OCI-LY1 (cell line): ENCODE results near the gene CACNG1.

Source experiments
- H2AFZ ChIP-seq: fragments of 200-600 bp; sonication (generic), shearing (Covaris generic); 2 replicates; pipeline ENCODE4 v1.6.0; 2014; ENCODE audit warnings: antibody characterized with exemption, mild to moderate bottlenecking, low read length
- H3F3A ChIP-seq: fragments of 200-600 bp; sonication (generic), shearing (Covaris generic); 2 replicates; pipeline ENCODE4 v1.6.0; 2014; ENCODE audit warnings: mild to moderate bottlenecking, antibody characterized with exemption, low read length, moderate library complexity; ENCODE audit not compliant: insufficient read depth
- H3K27ac ChIP-seq: fragments of 200-600 bp; sonication (generic); 2 replicates; pipeline ENCODE4 v1.5.1; 2014; ENCODE audit warnings: low read length, mixed run types, mild to moderate bottlenecking, low read depth; ENCODE audit not compliant: poor library complexity, severe bottlenecking
- H3K27me3 ChIP-seq: fragments of 200-600 bp; sonication (generic); 2 replicates; pipeline ENCODE4 v1.6.0; 2014; ENCODE audit warnings: antibody characterized with exemption, mild to moderate bottlenecking, low read length, moderate library complexity; ENCODE audit not compliant: insufficient read depth
- H3K36me3 ChIP-seq: fragments of 200-600 bp; sonication (generic); 2 replicates; pipeline ENCODE4 v1.6.1; 2014; ENCODE audit warnings: mild to moderate bottlenecking, antibody characterized with exemption, low read length, moderate library complexity, mixed read lengths; ENCODE audit not compliant: insufficient read depth
- H3K4me1 ChIP-seq: fragments of 200-600 bp; sonication (generic); 2 replicates; pipeline ENCODE4 v1.5.1; 2014; ENCODE audit warnings: mild to moderate bottlenecking, low read length, moderate library complexity; ENCODE audit not compliant: insufficient read depth, severe bottlenecking
- H3K4me2 ChIP-seq: fragments of 200-600 bp; sonication (generic), shearing (Covaris generic); 2 replicates; pipeline ENCODE4 v1.6.1; 2014; ENCODE audit warnings: low read length
- H3K4me3 ChIP-seq: fragments of 200-600 bp; sonication (generic); 2 replicates; pipeline ENCODE4 v1.5.1; 2014; ENCODE audit warnings: low read length, low read depth, mild to moderate bottlenecking, mixed read lengths; ENCODE audit not compliant: poor library complexity, severe bottlenecking
- H3K79me2 ChIP-seq: fragments of 200-600 bp; shearing (Covaris generic); 2 replicates; pipeline ENCODE4 v1.6.1; 2016; ENCODE audit warnings: mixed run types, low read length, mixed read lengths; ENCODE audit not compliant: insufficient read depth
- H3K9ac ChIP-seq: fragments of 200-600 bp; sonication (generic), shearing (Covaris generic); 2 replicates; pipeline ENCODE4 v1.6.1; 2014; ENCODE audit warnings: mild to moderate bottlenecking, low read length, mixed read lengths
- H3K9me2 ChIP-seq: fragments of 200-600 bp; sonication (generic), shearing (Covaris generic); 2 replicates; pipeline ENCODE4 v1.6.1; 2014; ENCODE audit warnings: low read depth, mild to moderate bottlenecking, low read length, mixed read lengths
- H3K9me3 ChIP-seq: fragments of 200-600 bp; shearing (Covaris generic); 2 replicates; pipeline ENCODE4 v1.6.1; 2014; ENCODE audit warnings: low read length, mixed read lengths
- H4K20me1 ChIP-seq: fragments of 200-600 bp; sonication (generic), shearing (Covaris generic); 2 replicates; pipeline ENCODE4 v1.6.0; 2016; ENCODE audit warnings: mild to moderate bottlenecking, low read length; ENCODE audit not compliant: insufficient read depth
- EZH2 ChIP-seq: fragments of 200-600 bp; sonication (generic), shearing (Covaris generic); IDR thresholded peaks from 2 replicates; pipeline ENCODE4 v1.8.0; 2017; ENCODE audit warnings: borderline replicate concordance, mixed run types, mild to moderate bottlenecking, antibody characterized with exemption, low read length, moderate library complexity, mixed read lengths
- TF ChIP-seq, protein P1 (sequence below): fragments of 200-600 bp; sonication (generic), shearing (Covaris generic); IDR thresholded peaks from 2 replicates; pipeline ENCODE4 v1.5.1; 2017; ENCODE audit warnings: mild to moderate bottlenecking, antibody characterized with exemption, low read length, moderate library complexity, mixed read lengths

CACNG1 gene

DNA sequence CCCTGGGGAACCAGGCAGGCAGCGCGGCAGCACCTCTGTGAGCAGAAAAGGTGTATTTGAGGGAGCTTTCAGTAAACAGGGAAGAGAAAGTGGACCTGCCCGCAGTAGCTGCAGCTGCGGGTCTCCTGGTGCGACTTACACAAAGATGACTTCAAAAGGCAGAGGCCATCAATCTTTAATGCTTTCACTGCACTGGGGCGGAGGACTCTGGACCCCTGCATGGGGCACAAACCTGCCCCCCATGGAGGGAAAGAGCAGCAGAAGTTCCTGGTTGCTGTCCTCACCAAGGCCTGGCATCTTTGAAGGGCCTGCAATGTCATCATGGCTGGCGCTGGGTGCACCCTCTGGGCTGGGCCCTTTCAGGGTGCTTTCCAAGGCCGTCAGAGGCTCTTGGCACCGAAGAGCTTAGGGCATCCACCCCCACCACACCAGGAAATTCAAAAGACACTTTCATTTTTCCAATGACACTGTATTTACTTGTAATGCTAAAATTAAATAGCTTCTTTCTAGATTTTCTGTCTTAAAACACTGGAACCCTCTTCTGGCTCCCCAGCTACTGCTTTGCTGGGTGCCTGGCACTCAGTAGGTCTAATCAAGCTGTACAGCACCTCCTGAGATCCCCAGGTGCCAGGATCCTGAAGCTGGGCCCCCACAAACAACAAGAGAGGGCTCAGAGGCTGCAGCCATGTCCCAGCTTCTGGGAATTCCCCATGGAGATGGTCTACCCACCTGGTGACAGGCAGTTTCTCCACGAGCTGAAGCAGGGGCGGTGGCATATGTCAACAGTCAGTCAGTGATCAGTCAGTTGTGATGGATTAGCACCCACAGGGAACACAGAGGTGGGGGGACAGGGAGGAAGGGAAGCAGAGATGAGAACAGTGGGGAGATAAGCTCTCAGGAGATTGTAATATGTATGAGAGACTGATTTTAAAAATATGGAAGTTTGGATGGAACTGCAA, 2.1 kb upstream of the CACNG1 start:
- no peaks in the 10 kb centered on the region; the same call in 1 of the 2 replicates for H3K36me3 ChIP-seq
- H3K4me3 ChIP-seq, result no peak overlapping the region
- H3K27ac ChIP-seq, result no peak overlapping the region
- H3K9me3 ChIP-seq, result no peaks in the 10 kb centered on the region
- no peaks in the 10 kb centered on the region for H3F3A ChIP-seq
- peaks cover under 1% of the 10 kb centered on the region for H3K27me3 ChIP-seq
- no peaks in the 10 kb centered on the region for H4K20me1 ChIP-seq
- no peak overlapping the region for H3K9ac ChIP-seq
- no peak overlapping the region for H2AFZ ChIP-seq
- no peaks in the 10 kb centered on the region for H3K9me2 ChIP-seq
- H3K79me2 ChIP-seq, result no peaks in the 10 kb centered on the region
- no peak overlapping the region for H3K4me2 ChIP-seq
- no peaks in the 10 kb centered on the region for H3K4me1 ChIP-seq
- TF ChIP-seq EZH2, result no peak
- TF ChIP-seq, protein P1, sequence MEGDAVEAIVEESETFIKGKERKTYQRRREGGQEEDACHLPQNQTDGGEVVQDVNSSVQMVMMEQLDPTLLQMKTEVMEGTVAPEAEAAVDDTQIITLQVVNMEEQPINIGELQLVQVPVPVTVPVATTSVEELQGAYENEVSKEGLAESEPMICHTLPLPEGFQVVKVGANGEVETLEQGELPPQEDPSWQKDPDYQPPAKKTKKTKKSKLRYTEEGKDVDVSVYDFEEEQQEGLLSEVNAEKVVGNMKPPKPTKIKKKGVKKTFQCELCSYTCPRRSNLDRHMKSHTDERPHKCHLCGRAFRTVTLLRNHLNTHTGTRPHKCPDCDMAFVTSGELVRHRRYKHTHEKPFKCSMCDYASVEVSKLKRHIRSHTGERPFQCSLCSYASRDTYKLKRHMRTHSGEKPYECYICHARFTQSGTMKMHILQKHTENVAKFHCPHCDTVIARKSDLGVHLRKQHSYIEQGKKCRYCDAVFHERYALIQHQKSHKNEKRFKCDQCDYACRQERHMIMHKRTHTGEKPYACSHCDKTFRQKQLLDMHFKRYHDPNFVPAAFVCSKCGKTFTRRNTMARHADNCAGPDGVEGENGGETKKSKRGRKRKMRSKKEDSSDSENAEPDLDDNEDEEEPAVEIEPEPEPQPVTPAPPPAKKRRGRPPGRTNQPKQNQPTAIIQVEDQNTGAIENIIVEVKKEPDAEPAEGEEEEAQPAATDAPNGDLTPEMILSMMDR, result no peak

DNA sequence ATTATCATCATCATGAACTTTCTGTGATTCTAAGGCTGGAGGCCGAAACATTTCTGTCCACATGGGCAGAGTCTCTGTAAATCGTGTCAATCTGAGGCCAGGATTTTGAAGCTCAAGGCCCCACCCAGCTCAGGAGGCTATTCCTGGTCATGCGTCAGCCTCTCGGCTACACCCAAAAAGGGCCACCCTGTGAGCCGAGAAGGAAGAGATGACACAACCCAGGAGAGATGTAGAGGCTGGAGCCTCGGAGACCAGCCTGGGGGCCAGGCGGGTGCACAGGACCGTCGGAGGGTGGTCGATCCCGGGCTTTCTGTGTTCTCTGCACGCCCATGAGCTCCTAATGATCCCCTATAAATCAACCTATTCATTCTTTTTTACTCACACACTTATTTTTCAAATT, 1.1 kb upstream of the CACNG1 start:
- Histone ChIP-seq H3K36me3 (no peaks in the 10 kb centered on the region; the same call in 1 of the 2 replicates), H3F3A (no peaks in the 10 kb centered on the region), H3K4me2 (no peak overlapping the region)

DNA sequence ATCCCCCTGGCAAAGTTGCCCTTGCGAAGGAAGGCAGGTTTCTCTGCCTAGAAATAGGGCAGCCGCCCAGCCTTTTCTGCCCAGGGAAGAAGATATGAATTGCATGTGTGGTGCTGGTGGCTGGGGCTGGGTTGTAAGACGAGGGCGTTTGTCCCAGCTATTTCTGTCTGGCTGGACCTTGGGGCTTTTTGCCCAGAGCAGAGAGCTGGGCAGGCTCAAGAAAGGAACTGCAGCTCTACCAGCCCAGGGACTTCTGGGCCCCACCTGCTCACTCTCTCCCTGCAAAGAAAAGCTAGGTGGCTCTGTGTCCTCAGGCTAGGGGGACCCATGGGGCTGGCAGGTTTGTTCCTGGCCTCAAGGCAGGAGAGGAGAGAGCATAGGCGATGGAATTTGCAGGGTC, 586 bp downstream of the CACNG1 start:
- Histone ChIP-seq H3K9ac (no peak overlapping the region), H3K9me2 (no peaks in the 10 kb centered on the region), H3K27ac (no peak overlapping the region), H3F3A (no peaks in the 10 kb centered on the region), H3K4me1 (no peaks in the 10 kb centered on the region), H3K4me3 (no peak overlapping the region), H3K36me3 (no peaks in the 10 kb centered on the region; the same call in 1 of the 2 replicates), H2AFZ (no peak overlapping the region), H3K4me2 (no peak overlapping the region), H3K79me2 (no peaks in the 10 kb centered on the region), H4K20me1 (no peaks in the 10 kb centered on the region), H3K27me3 (peaks cover 14% of the 10 kb centered on the region), H3K9me3 (peaks cover 13% of the 10 kb centered on the region; the same call in 1 of the 2 replicates)
- TF ChIP-seq EZH2, result no peak
- TF ChIP-seq, protein P1, result no peak

More for the DNA sequence above, 1.1 kb upstream of the CACNG1 start:
- no peaks in the 10 kb centered on the region for H3K79me2 ChIP-seq
- no peaks in the 10 kb centered on the region for H3K4me1 ChIP-seq
- H2AFZ ChIP-seq, result no peak overlapping the region
- no peaks in the 10 kb centered on the region for H3K9me2 ChIP-seq
- no peak overlapping the region for H3K9ac ChIP-seq
- H3K9me3 ChIP-seq, result peaks cover 7% of the 10 kb centered on the region; the same call in 1 of the 2 replicates
- TF ChIP-seq EZH2, result no peak
- TF ChIP-seq, protein P1, result no peak
- H3K4me3 ChIP-seq, result no peak overlapping the region
- no peaks in the 10 kb centered on the region for H4K20me1 ChIP-seq
- H3K27ac ChIP-seq, result no peak overlapping the region
- peaks cover 5% of the 10 kb centered on the region for H3K27me3 ChIP-seq
